ENCODE data around the gene HES7. TPM values are rescaled to one million over a fixed set of nuclear protein-coding genes. Genes with fewer than 3 reads are reported as not detected.
"Not testable (repeated sequence)": the region's sequence is repeated elsewhere in the genome, so short reads cannot be mapped to it uniquely, and the experiment has no call there.

HES7 gene
- polyA plus RNA-seq, 4 donors, result 0.08 TPM; not detected in 3

DNA sequence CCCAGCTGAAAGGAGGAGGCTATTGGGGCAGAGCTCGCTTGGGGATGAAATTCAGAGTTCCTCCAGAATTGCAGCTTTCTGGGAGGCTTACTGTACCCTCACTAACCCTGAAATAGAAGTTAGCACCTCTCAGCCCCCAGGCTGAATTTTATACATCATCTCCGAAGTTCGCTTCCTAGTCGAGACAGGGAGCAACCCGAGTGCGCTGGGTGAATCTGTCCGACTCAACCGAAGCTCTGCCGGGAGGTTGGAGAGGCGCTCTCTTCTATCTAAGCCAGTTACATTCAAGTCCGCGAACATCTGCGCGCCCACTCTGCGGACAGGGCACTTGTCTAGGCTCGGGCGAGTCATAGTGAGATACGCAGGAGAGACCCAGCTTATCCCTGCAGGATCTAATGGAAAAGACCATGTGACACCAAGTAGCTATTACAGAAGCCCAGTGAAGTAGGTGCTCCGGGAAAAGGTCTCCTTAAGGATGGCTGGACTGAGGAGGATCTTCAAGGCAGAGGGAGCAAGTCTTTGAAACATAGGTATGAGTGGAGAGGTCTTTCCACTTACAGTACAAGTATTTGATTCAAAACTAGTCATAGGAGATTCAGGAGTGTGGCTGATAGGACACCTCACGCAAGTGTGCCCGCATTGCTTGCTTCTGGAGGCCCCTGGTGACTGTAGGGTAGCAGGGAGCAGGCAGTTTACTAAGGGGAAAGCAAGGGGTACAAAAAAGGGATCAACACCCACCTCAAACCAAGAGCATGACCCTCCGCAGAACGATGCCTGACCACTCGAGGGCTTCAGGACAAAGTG lies 646 bp upstream of the HES7 start:
- DNase-seq (ENCODE audit: low read depth in 4 of 4, low spot score in 3 of 4), result no peak

DNA sequence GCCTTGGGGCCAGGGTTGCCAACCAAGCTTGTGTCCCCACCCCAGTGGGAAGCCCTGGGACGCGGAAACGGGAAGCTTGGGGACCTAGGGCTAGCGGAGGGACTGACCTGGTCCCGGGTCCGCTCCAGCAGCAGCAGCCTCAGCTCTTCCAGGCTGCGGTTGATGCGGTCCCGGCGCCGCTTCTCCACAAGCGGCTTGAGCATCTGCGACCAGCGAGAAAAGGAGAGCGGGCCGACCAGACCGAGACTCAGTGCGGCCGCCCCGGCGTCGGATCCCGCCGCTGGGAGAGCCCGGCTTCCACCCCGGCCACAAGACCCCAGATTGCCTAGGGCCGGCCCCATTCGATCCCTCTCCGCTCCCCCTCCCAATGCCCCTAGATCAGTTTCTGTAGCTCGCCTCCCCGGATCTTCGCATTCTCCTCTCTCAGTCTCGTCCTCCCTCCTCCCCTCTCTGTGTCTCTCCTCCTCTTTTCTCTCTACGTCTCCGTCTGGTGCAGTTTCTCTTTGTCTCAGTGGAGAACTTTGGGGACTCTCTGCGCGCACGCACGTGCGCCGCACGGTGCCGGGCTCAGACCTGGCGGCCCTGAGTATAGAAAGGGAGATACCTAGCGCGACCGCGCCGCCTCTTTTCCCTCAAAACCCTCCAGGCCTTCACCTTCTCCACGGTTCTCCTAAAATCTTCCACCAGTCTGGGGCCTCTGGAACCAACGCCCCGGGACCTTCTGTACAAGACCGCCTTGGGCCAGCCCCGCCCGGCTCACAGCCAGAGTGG lies 797 bp downstream of the HES7 start:
- no peak for DNase-seq (ENCODE audit: low read depth in 4 of 4, low spot score in 3 of 4)

DNA sequence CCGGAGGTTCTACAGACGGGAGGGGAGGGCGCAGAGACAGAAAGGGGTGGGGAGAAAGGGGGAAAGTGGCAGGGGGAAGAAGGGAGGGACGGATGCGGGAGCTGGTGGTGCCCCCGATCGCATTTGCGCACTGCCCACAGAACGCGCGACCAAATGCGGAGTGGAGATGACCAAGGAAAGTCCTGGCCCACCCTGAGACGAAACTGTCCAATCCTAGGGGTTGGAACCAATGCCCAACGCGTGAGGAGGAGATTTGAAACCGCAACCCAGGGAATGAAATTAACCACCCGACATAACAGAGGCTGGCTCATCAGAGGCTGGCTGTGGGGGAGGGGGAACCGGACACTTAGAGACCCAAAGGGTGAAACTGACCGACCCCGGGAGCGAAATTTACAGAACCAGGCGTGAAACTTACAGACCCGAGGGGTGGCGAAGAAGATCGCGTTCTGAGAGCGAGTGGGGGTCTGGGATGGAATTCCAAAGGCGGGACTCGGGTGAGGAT lies 1.4 kb downstream of the HES7 start:
- no peak for DNase-seq (ENCODE audit: low read depth in 4 of 4, low spot score in 3 of 4)

DNA sequence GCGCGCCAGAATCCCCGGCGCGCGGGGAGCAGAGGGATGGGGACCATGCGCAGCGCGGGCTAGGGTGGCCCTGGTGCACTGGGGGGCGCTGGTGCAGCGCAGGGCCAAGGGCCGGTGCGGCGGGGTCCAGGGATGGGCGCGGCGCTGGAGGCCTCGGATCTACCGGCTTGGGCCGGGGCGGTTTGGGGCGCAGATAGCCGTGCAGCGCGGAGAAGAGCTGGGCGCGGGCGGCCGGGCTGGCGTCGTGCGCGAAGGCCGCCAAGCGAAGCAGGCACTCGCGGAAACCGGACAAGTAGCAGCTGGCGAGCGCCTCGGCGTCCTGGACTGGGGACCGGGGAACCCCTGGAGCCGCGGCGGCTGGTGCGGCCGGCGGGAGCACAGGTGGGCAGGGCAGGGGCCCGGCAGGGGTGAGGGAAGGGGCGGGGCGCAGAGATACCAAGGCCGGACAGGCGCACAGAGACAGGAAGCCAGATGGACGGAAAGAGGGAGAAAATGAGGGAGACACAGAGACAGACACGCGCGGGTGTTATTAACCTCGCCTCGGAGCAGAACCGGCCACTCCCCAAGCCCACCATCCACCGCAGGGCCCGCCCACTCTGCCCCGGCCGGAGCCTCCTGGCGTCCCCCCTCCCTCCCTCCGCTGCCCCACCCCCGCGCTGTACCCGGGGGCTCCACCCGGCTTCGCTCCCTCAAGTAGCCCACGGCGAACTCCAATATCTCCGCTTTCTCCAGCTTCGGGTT lies 2.1 kb downstream of the HES7 start:
- DNase-seq (ENCODE audit: low read depth in 4 of 4, low spot score in 3 of 4), result no peak

DNA sequence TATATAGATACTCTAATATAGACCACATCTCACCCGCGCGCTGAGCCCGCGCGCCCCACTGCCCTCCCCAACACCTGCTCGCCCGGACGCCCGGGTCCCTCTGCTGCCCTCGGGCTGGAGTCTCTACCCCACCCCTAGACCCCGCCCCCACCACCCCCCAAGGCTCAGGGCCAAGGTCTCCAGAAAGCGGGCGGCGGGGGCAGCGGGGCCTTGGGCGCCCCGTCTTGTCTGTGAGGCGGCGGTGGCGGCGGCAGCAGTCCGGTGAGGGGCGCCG lies 2.6 kb downstream of the HES7 start:
- DNase-seq (ENCODE audit: low read depth in 4 of 4, low spot score in 3 of 4), result no peak

DNA sequence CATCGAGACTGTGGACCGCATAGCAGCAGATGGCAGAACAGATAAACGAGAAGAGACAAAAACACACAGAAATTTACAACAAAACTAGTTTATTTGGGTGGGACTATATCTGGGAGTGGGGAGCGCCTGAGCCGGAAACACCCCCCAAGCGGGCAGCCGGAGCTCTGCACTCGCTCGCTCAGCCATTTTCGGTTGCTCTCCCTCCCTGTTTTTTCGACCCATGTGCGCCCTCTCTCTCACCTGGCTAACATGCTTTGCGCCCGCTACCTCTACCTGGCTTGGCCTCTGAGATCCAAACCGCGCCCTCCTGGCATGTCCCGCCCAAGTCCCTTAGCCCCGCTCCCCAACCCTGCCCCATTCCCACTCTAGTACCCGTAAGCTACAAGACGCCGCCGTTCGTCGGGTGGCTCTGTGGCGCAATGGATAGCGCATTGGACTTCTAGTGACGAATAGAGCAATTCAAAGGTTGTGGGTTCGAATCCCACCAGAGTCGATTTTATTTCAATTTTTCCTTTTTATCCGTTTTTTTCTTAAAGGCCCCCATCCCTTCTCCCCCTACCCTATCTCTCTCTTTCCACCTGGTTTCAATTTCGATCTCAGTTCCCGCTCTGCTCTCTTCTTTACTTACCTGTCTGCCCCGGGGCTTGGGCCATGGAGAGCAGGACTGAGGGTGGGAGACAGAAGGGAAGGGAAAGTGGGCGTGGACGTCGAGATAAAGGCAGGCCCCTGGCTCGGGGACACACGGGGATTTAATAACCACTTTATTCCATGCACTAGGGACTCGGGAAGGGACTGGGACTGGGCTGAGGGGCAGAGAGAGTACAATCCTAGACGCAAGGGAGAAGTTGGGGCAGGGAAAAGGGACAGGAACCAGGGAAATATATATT lies 3.1 kb downstream of the HES7 start:
- DNase-seq (ENCODE audit: low read depth in 4 of 4, low spot score in 3 of 4), result no peak

DNA sequence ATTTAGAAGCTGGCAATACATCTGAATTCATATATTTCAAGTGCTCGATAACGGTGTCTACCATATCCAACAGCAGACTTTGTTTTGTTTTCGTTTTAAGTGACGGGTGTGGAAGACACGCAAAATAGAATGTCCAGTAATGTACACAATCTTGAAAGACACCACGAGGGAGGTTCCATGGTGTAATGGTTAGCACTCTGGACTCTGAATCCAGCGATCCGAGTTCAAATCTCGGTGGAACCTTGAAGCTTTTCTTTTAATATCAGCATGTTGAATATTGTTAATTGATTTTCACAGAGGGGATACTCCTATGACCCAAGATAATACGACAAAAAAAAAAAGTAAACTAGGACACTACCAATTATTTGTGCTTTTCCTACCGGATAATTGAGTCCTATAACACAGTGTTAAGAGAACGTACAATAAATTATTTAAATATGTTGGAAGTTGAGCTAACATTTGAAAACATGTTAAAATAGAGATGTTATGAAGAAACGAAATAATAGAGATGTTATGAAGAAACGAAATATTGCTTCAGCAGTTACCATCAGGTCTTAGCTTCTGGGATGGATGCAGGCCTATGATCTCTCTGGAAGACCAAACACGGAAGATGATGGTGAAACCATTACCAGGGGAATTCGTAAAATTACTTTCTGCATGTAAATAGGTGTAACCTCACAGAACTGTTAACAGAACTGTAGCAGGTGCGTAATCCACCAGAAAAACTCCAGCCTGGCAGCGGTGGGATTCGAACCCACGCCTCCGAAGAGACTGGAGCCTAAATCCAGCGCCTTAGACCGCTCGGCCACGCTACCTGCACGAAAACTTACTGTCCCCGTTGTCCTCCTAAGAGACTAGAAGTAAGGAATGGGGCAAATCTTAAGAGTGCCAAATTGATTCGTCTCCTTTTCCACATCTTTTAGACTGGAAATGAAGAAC lies 4.1 kb downstream of the HES7 start:
- DNase-seq (ENCODE audit: low read depth in 4 of 4, low spot score in 3 of 4), result peak in 3 of 4 donors; percentile 92 to 93 (median 92)

DNA sequence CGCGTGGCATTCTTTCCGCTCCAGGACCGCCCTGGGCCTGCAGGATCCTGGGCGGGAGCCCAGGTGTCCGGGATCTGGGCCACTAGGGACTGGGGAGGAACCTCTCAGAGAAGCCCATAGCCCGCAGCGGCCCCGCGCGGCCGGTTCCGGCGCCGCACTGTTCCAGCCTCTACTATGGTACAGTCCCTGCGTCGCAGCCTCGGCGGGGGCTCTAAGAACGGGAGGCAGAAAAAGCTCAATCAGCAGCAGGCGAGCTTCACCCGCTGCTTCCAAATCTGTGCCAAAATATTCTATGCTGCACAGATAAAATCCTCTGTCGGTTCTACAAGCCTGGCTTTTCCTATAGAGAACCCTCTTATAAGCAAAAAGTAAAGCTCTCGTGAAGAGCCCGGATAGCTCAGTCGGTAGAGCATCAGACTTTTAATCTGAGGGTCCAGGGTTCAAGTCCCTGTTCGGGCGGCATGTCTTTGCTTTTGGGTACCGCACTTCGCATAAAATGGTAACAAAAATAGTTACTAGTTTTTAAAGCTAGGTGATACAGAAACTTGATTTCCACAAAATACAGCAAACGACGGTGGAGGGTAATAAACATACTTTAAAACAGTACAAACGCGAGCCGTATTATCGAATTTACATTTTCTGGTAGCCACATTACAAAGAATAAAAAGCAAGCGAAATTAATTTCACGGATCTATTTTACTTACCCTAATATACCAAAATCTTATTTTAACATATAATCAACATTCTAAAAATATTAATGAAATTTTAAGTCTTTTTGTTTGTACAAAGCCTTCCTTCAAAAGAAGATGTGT lies 4.9 kb downstream of the HES7 start:
- peak in 1 of 4 donors; percentile 75 for DNase-seq (ENCODE audit: low read depth in 4 of 4, low spot score in 3 of 4)

DNA sequence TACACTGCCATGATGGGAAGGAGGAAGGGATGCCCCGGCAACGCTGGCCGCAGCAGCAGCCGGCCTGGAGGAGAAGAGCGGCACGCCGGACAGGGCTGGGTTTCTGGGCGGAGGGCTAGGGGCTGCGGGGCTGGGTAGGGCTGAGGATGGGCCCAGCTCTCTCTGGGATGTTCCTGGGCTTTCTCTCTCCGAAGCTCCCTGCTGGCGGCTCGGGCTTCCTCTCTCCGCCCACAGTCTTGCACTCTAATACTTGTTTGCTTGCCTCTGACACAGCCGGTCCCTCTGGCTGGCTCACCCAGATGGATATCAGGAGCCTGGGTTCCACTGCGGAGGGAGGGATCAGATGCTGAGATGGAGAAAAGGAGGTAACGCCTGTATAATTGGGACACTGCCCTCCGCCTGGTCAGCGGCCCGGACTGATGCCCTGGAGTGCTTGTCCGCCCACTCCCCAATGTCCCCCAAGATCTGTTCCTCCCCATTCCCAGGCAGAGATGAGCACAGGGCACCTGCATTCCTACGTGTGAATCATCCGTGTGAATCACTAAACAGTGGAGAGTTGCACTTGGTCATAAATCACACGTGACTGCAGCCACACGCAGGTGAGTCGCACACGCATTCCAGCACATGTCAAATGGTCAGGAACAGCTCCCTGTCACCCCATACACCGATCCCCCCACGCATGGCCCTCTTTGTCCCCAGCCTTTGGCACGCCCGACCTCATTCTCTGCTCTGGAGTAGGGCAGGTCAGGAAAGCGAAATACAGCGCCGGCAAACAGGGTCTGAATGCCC lies 5.7 kb downstream of the HES7 start, which contains the start of gene ALOXE3:
Gene ALOXE3 (minus strand): TSS at position 535 of the 789 bp plus-strand sequence. CDS start 524 bp downstream, at position 11.
- DNase-seq (ENCODE audit: low read depth in 4 of 4, low spot score in 3 of 4), result no peak

DNA sequence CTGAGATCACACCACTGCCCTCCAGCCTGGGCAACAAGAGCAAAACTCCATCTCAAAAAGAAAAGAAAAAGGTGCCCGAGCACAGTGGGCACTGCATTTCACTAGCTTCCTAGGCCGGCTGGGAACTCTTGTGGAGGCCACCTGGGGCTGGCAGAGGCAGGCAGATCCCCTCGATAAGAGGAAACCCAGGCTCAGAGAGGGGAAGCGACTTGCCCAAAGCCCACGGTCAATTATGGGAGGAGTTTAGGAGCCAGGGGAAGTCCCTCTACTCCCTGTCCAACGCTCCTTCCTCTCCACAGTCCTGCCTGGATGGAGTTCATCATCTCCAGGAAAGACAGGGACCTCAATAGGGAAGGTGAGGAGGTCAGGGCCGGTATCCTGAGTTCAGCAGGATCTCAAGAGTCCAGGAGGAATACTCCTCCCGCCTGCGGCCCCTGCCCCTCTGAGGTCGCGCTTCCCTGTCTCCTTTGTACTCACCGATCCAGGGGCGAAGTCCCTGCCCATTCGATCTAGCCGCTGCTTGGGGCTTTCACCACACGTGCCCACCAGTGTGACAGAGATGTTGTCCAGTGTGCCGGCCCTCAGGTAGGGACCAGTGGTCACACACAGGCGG lies 6.4 kb downstream of the HES7 start:
- no peak for DNase-seq (ENCODE audit: low read depth in 4 of 4, low spot score in 3 of 4)

DNA sequence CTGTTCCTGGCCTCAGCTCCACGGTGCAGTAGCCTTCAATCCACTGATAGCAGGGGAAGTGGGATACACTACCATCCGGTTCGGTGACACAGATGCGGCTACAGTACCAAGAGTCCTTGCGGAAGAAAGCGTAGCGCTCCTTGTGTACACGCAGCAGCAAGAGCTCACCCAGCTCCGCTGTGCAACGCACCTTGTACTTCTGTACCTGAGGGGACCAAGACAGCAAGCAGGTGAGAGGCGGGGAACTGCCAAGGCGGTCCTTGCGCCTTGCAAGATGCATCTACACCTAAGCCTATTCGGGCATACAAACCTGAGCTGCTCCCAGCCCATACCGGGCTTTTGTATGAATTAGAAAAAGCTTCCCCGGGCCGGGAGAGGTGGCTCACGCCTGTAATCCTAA lies 7.1 kb downstream of the HES7 start:
- no peak for DNase-seq (ENCODE audit: low read depth in 4 of 4, low spot score in 3 of 4)

DNA sequence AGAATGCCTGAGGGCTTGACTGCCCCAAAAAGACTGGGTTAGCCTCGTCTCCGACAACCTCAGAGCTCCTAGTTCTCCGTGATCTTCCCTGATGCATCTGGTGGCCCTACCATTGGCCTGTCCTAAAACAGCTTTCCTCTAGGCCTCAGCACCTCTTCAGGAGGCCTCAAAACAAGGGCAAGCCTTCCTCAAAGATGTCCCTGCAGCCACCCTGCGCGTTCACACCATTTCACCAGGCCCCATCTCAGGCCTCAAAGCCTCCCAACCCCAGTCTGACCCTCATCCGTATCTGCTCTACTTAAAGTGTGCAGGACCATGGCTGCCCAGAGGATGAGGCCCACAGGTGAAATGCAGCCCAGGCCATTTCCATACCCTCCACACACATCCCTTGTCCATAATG lies 13.0 kb downstream of the HES7 start:
- DNase-seq (ENCODE audit: low read depth in 4 of 4, low spot score in 3 of 4), result no peak

DNA sequence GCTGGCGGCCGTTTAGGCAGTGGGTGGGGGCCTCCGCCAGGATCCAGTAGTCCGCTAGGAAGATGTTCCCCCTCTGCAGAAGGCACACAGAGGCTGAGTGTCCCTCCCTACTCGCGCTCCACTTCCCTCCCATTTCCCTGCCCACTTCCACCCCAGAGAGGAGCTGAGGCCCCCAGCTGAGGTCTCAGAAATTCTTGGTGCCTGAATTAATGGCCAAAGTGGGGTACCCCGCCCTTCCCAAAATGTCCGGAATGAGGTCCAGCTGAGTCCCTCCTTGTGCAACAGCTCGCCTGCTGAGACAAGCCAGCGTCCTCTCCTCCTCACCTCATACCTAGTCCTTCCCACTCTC lies 13.5 kb downstream of the HES7 start:
- no peak for DNase-seq (ENCODE audit: low read depth in 4 of 4, low spot score in 3 of 4)

DNA sequence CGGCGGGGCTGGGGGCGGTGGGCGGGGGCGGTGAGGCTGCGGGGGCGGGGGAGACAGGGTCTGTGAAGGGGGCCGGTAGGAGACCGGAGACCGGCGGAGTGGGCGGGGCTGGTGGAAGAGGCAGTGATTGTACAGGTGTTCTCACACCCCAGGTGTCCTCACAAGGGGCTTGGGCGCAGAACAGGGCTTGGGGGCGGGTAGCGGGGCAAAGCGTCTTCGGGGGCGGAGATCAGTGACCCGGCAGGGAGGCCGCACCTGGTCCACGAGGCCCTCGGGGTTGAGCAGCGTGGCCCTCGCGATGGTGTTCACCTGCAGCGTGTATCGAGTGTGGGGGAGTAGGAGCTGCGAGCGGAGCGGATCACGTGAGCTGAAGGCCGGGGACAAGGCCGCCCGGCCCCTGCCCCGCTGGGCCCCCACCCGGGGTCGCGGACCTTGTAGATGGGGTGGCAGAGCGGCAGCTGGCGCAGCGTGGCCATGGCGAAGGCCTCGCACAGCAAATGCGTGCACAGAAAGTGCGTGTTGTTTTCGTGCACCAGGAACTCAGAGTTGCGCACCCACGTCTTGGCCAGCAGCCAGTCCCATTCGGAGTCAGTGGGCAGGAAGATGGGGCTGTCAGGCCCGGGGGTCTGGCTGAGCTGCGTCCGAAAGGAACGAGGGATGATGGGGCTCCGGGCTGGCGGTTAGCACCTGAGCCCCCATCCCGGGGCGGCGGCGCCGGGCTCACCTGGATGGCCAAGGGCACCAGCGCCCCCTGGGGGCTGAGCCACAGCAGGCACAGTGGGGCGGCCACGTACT lies 14.0 kb downstream of the HES7 start:
- DNase-seq (ENCODE audit: low read depth in 4 of 4, low spot score in 3 of 4), result peak in 1 of 4 donors; percentile 35

DNA sequence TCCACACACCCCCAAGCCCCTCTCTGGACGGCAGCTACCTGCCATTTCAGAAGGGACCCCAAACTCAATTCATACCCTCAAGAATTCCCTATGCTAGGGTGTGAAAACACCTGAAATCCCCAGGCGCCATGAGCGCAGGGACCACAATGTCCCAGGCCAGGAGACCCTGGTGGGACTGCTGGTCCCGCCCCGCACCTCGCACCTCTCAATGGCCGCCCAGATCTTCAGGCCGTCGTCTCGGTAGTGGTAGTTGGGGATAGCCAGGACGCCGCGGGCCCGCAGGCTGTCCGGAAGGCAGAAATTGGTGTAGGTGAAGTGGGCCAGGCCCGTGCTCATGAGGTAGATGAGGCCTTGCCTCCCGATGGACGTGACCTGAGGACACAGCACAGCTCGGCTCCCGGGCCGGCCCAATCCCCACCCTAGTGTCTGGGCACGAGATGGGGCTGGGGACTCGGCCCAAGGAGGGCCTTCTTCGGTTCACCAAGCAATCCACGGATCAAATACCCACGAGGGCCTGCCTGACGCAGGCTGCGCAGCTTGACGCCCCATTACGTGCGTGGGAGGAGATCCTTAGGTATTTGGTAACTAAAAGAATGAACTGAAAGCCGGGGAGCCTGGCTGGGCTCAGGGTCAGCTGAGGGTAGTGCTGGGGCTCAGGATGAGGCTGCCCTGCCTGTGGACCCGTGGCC lies 14.8 kb downstream of the HES7 start:
- no peak for DNase-seq (ENCODE audit: low read depth in 4 of 4, low spot score in 3 of 4)

DNA sequence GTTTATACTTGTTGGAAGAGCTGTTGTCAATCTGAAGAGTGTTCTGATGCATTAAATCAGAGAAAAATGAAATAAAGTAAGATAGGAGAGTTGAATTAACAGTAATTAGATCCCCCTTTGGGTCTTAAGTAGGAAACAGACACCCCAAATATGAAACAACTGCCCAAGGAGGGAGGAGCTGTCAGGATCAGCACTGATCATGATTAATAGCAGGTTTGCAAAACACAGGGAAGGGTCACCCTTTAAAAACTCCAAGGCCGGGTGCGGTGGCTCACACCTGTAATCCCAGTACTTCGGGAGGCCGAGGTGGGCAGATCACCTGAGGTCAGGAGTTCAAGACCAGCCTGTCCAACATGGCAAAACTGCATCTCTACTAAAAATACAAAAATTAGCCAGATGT lies 16.9 kb downstream of the HES7 start:
- not testable (repeated sequence) for DNase-seq (ENCODE audit: low read depth in 4 of 4, low spot score in 3 of 4)
